PC-3 (cell line): ENCODE results near the gene ELOVL3.

Experiments used
- EZH2 ChIP-seq: fragments of 300-600 bp; sonication (generic); IDR thresholded peaks from one replicate; pipeline ENCODE4 v1.6.1; 2017; ENCODE audit warnings: antibody characterized with exemption, mild to moderate bottlenecking, low read length; ENCODE audit not compliant: unreplicated experiment
- TF ChIP-seq, protein P1 (sequence below): fragments of 300-600 bp; sonication (generic); conservative IDR thresholded peaks from 2 replicates; pipeline ENCODE4 v1.5.1; 2017; ENCODE audit warnings: antibody characterized with exemption, low read depth, mild to moderate bottlenecking, low read length

DNA sequence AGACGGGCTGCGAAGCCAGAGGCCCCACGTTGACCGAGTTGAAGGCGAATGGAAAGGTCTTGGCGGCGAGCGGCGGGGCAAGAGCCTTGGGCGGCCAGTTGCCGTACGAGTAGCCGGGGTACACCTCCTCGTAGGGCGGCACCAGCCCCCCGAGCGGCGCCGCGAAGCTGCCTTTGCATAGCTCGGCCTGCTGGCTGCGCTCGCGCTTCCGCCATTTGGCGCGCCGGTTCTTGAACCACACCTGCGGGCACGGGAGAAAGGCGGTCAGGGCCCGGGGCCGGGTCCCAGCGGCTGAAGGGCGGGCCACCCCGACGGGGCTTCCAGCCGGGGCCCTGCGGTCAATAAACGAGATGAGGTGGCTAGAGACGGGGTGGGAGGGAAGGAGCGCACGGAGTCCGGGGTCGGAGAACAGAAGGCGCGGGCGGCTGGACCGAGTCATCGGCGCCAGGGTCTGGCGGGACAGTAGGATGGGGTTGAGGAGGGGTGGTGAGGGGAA, 4.8 kb downstream of the ELOVL3 start:
- TF ChIP-seq, protein P1, sequence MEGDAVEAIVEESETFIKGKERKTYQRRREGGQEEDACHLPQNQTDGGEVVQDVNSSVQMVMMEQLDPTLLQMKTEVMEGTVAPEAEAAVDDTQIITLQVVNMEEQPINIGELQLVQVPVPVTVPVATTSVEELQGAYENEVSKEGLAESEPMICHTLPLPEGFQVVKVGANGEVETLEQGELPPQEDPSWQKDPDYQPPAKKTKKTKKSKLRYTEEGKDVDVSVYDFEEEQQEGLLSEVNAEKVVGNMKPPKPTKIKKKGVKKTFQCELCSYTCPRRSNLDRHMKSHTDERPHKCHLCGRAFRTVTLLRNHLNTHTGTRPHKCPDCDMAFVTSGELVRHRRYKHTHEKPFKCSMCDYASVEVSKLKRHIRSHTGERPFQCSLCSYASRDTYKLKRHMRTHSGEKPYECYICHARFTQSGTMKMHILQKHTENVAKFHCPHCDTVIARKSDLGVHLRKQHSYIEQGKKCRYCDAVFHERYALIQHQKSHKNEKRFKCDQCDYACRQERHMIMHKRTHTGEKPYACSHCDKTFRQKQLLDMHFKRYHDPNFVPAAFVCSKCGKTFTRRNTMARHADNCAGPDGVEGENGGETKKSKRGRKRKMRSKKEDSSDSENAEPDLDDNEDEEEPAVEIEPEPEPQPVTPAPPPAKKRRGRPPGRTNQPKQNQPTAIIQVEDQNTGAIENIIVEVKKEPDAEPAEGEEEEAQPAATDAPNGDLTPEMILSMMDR = no peak
- TF ChIP-seq EZH2 = no peak
